ENCODE data around the gene CD200R1L.
"Not testable (repeated sequence)": the region's sequence is repeated elsewhere in the genome, so short reads cannot be mapped to it uniquely, and the experiment has no call there.

CD200R1L gene, protein sequence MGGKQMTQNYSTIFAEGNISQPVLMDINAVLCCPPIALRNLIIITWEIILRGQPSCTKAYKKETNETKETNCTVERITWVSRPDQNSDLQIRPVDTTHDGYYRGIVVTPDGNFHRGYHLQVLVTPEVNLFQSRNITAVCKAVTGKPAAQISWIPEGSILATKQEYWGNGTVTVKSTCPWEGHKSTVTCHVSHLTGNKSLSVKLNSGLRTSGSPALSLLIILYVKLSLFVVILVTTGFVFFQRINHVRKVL

GRCh38 chr3:112846764-112847163 is at the start of gene CD200R1L:
TSS of gene CD200R1L (minus strand) at chr3:112846864. CDS start at chr3:112829367, 17,497 bp downstream.
- no peak for DNase-seq (ENCODE audit: low spot score)

- no peak for DNase-seq (ENCODE audit: low spot score)
These were observed 47.6 kb upstream of the CD200R1L start for GRCh38 chr3:112894258-112894657.

DNA sequence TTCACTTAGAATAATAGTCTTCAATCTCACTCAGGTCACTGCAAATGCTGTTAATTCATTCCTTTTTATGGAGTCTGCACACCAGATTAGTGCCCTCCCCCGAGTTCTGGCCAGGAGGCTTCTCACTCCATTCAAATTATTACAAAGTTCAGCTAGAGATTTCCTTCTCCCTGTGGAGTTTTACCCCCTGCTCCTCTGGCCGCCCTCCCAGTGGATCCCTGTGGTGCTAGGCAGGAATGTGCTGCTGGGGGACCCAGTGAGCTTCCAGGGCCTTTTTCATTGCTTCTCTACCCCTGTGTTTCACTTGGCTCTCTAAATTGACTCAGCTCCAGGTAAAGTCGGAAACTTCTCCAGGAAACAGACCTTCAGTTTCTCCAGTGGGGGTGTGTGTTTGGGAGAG is 42.7 kb upstream of the CD200R1L start:
- no peak for DNase-seq (ENCODE audit: low spot score)

- DNase-seq (ENCODE audit: low spot score): no peak
These were observed 41.9 kb upstream of the CD200R1L start for GRCh38 chr3:112888381-112889085.

GRCh38 chr3:112884678-112885290 is 38.1 kb upstream of the CD200R1L start:
- no peak for DNase-seq (ENCODE audit: low spot score)

DNA sequence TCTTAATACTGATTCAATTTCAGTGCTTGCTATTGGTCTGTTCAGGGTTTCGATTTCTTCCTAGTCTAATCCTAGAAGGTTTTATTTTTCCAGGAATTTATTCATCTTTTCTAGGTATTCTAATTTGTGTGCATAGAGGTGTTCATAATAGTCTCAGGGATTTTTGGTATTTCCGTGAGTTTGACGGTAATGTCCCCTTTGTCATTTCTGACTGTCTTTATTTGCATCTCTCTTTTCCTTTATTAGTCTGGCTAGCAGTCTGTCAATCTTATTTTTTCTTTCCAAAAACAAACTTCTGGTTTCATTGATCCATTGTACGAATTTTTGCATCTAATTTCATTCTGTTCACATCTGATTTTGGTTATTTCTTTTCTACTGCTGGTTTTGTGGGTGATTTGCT is 35.2 kb upstream of the CD200R1L start:
- DNase-seq (ENCODE audit: low spot score): no peak

DNA sequence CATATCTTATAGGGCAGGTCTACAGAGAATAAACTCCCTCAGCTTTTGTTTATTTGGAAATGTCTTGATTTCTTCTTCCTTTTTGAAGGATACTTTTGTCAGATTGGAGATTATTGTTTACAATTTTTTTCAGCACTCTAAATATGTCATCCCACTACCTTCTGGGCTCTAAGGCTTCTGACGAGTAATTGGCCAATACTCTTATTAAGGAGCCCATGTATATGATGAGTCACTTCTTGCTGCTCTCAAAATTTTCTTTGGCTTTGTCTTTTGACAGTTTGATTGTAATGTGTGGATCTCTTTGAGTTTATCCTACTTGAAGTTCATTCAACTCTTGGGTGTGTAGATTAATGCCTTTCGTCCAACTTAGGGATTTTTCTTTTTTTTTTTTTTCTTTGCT is 28.9 kb upstream of the CD200R1L start:
- no peak for DNase-seq (ENCODE audit: low spot score)

DNA sequence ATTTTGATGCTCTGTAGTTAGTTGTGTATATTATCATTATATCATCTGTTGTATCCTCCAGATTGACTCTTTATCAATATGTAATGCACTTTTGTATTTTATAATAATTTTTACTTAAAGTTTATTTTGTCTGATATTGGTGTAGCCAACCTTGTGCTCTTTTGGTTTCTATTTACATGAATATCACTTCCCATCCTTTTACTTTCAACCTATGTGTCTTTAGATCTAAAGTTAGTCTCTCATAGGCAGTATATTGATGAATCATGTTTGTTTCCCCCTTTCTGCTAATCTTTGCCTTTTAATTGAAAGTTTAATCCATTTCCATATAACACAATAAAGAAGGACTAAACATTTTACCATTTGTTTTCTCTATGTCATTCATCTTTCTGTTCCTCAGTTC is 28.1 kb upstream of the CD200R1L start:
- no peak for DNase-seq (ENCODE audit: low spot score)

- DNase-seq (ENCODE audit: low spot score): no peak
These were observed 27.0 kb upstream of the CD200R1L start for GRCh38 chr3:112873632-112874031.

DNA sequence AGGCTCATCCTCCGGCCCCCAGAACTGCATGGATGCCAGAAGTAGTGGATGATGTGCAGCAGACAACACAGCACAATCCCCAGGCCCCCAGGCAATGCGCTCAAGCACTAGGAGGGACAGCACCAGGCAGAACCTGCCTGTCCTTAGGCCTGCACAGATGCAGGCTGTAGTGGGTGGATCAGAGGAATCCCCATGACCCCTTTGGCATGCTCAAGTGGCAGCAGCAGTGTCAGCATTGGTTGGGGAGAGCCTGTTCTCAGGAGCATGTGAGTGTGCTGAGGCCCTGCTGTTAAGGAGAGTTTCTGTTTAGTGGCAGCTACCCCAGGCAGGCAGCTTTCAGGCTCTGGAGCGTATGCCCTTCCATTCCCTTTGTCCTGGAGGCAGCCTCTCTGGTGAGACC is 25.1 kb upstream of the CD200R1L start:
- DNase-seq (ENCODE audit: low spot score): no peak

DNA sequence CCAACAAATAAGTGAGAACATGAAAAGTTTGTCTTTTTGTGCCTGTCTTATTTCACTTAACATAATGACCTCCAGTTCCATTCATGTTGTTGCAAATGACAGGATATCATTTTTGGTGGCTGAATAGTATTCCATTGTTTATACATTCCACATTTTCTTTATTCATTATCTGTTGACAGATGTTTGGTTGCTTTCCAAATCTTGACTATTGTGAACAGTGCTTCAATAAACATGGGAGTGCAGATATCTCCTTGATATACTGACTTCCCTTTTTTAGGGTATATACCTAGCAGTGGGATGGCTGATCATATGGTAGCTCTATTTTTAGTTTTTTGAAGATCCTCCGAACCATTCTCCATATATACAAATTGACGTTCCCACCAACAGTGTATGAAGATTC is 19.1 kb upstream of the CD200R1L start:
- DNase-seq (ENCODE audit: low spot score): no peak

- no peak for DNase-seq (ENCODE audit: low spot score)
These were observed 14.2 kb upstream of the CD200R1L start for GRCh38 chr3:112860898-112861297.

- no peak for DNase-seq (ENCODE audit: low spot score)
These were observed 11.9 kb upstream of the CD200R1L start for GRCh38 chr3:112858410-112859069.

- no peak for DNase-seq (ENCODE audit: low spot score)
These were observed 10.9 kb upstream of the CD200R1L start for GRCh38 chr3:112857526-112857925.

GRCh38 chr3:112856537-112856936 is 9.9 kb upstream of the CD200R1L start:
- no peak for DNase-seq (ENCODE audit: low spot score)

DNA sequence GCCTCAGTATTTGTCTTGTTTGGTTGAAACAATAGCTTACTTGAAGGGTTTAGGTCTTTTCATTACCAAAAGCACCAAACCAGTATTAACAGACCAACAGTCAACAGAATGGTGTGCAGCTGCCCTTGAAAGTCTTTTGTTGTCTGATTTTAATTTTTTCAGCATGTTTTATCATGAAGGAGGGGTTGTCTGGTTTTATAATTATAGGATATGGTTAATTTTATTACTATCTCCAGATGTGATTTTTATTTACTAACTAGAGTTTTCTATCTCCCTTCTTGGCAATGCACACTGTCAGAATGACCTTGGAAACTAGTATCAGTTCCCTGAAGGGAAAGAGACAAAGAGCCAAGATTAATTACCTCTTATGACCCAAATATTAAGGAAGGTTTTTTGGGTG is 9.2 kb upstream of the CD200R1L start:
- no peak for DNase-seq (ENCODE audit: low spot score)

- not testable (repeated sequence) for DNase-seq (ENCODE audit: low spot score)
These were observed 8.4 kb upstream of the CD200R1L start for GRCh38 chr3:112855074-112855473.

- DNase-seq (ENCODE audit: low spot score): no peak
These were observed 1.5 kb upstream of the CD200R1L start for GRCh38 chr3:112848196-112848595.

- no peak for DNase-seq (ENCODE audit: low spot score)
These were observed 1.0 kb upstream of the CD200R1L start for GRCh38 chr3:112847692-112848091.

DNA sequence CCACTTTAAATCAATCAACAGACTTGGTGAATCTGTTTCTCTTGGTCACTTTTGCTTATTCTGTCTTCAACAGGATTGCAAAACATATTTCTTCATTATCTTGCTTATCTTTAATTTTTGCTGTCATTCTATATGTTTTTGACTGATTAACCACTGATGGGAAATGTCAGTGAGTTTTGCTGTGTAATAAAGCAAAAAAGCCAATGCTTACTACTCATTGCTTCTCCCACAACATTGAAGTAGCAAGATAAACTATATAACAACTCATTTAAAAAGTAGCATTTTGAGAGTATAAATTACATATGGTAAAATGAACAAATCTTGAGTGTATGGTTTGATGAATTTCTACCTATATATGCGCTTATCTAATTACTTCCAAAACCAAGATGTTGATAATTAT is 892 bp downstream of the CD200R1L start:
- DNase-seq (ENCODE audit: low spot score): no peak

DNA sequence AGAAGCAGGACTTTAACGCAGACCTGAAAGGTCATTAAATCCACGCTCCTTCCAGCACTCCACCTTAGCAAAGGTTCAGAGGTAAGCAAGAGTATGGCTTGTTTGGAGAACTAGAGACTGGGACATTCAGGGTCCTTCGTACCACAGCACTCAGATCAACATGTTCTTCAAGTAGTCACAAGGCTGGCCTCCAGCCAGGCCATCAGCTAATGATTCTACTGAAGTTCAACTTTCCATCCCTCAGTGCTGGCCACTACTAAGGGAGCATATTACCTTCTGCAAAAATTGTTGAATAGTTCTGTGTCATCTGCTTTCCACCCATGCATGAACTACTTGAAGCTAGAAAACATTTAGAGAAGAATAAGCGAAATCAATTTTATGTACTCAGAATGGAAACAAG is 17.6 kb downstream of the CD200R1L start:
- no peak for DNase-seq (ENCODE audit: low spot score)

GRCh38 chr3:112822064-112823055 is 24.3 kb downstream of the CD200R1L start:
- no peak for DNase-seq (ENCODE audit: low spot score)

Data from D341Med (cell line).